AML-193 (cell line): Measurements from ENCODE around the gene ZNHIT6.
"Not testable (repeated sequence)": the region's sequence is repeated elsewhere in the genome, so short reads cannot be mapped to it uniquely, and the experiment has no call there.

Experiments used
- DNase-seq, 2 experiments: peaks; one replicate each; lab custom pipeline; 2025; lab: John Stamatoyannopoulos, UW

ZNHIT6 gene

GRCh38 chr1:85665932-85666331 lies 42.3 kb downstream of the ZNHIT6 start:
- no peak for DNase-seq

GRCh38 chr1:85663382-85663781 lies 44.9 kb downstream of the ZNHIT6 start:
- DNase-seq: no peak

GRCh38 chr1:85661767-85662166 lies 46.5 kb downstream of the ZNHIT6 start:
- no peak for DNase-seq

- DNase-seq: no peak
Observed at GRCh38 chr1:85660541-85660940, 47.7 kb downstream of the ZNHIT6 start.

GRCh38 chr1:85659174-85659573 lies 49.1 kb downstream of the ZNHIT6 start:
- no peak for DNase-seq

GRCh38 chr1:85656948-85657347 lies 51.3 kb downstream of the ZNHIT6 start:
- DNase-seq: no peak

- no peak for DNase-seq
Observed at GRCh38 chr1:85656256-85656655, 52.0 kb downstream of the ZNHIT6 start.

- DNase-seq: no peak
Observed at GRCh38 chr1:85655315-85655714, 52.9 kb downstream of the ZNHIT6 start.

- no peak for DNase-seq
Observed at GRCh38 chr1:85654066-85654782, 54.0 kb downstream of the ZNHIT6 start.

- DNase-seq: no peak
Observed at GRCh38 chr1:85652327-85652726, 55.9 kb downstream of the ZNHIT6 start.

- no peak for DNase-seq
Observed at GRCh38 chr1:85650645-85651044, 57.6 kb downstream of the ZNHIT6 start.

- no peak for DNase-seq
Observed at GRCh38 chr1:85649591-85649990, 58.6 kb downstream of the ZNHIT6 start.

GRCh38 chr1:85641598-85642556 lies 66.4 kb downstream of the ZNHIT6 start:
- not testable (repeated sequence) for DNase-seq

- DNase-seq: not testable (repeated sequence)
Observed at GRCh38 chr1:85639920-85640319, 68.3 kb downstream of the ZNHIT6 start.

GRCh38 chr1:85638412-85638811 lies 69.8 kb downstream of the ZNHIT6 start:
- DNase-seq: no peak

GRCh38 chr1:85630493-85630892 lies 77.7 kb downstream of the ZNHIT6 start:
- DNase-seq: no peak

- DNase-seq: no peak
Observed at GRCh38 chr1:85629532-85629920, 78.7 kb downstream of the ZNHIT6 start.

GRCh38 chr1:85628791-85629531 lies 79.3 kb downstream of the ZNHIT6 start:
- no peak for DNase-seq

- no peak for DNase-seq
Observed at GRCh38 chr1:85626818-85627217, 81.4 kb downstream of the ZNHIT6 start.

GRCh38 chr1:85624361-85624760 lies 83.9 kb downstream of the ZNHIT6 start:
- DNase-seq: no peak

- DNase-seq: no peak
Observed at GRCh38 chr1:85623061-85623471, 85.2 kb downstream of the ZNHIT6 start.

GRCh38 chr1:85621430-85621829 lies 86.8 kb downstream of the ZNHIT6 start:
- DNase-seq: no peak
